Activated CD4-positive, alpha-beta T cell treated with anti-CD3 and anti-CD28 coated beads, Interleukin-2, amount 10 ng/mL, durations not matched to agents 24 days and 14 days (primary cell): ENCODE data around the gene PRR7. TPM values are rescaled to one million over a fixed set of nuclear protein-coding genes. Genes with fewer than 3 reads are reported as not detected.

Experiments used
- DNase-seq: peaks from one replicate; pipeline ENCODE4 v3.0.0; 2022
- H3K27ac Mint-ChIP-seq: one replicate; pipeline ENCODE4 v1.8.0; 2022; ENCODE audit warnings: mild to moderate bottlenecking, mixed read lengths
- H3K27me3 Mint-ChIP-seq: one replicate; pipeline ENCODE4 v1.8.0; 2022; ENCODE audit warnings: mixed read lengths
- H3K36me3 Mint-ChIP-seq: one replicate; pipeline ENCODE4 v1.8.0; 2022; ENCODE audit warnings: low read depth, mild to moderate bottlenecking, mixed read lengths
- H3K4me1 Mint-ChIP-seq: one replicate; pipeline ENCODE4 v1.8.0; 2021; ENCODE audit warnings: mixed read lengths
- H3K4me3 Mint-ChIP-seq: one replicate; pipeline ENCODE4 v1.8.0; 2022; ENCODE audit warnings: mild to moderate bottlenecking, moderate library complexity, mixed read lengths
- H3K9me3 Mint-ChIP-seq: one replicate; pipeline ENCODE4 v1.8.0; 2021; ENCODE audit warnings: mixed read lengths
- intact Hi-C: fragments of 100-400 bp; cut with micrococcal nuclease; formaldehyde crosslinking; loops from one replicate; pipeline ENCODE4 v1.15.1; 2023
- total RNA-seq: library from RNA; stranded (reverse); gene quantifications from 2 replicates; pipeline ENCODE4 v1.2.3, GENCODE V29; 2022

The PRR7 gene
- total RNA-seq, 1 donor from 2014 or later: 13.6 TPM

DNA sequence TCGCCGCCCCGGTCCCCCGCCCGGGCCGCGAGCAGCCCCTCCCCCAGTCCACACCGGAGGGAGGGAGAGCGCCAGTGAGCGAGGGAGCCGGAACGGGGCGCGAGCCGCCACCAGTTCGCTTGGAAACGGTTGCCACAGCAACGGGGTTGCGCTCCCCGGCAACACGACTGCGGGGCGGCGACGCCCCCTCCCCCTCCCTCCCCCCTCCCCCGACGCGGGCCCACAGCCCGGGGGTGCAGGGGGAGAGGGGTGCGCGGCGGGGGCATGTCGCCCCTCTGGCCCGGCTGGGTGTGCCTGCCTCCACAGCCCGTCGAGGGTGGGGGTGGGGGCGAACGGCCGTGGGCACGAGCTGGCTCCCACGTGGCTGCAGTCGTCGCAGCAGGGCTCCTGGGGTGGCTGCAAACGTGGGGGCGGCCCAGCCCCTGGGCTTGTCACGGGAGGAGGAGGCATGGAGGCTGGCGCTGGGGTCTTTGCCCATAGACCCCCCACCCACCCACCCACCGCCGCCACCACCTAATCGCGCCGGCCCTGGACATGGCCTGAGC lies 524 bp downstream of the PRR7 start:
- H3K27ac Mint-ChIP-seq: no peak overlapping the region
- peak overlapping the region; percentile 73 for H3K4me3 Mint-ChIP-seq
- peaks cover 33% of the 10 kb centered on the region for H3K4me1 Mint-ChIP-seq
- DNase-seq: peak; percentile 93
- H3K9me3 Mint-ChIP-seq: no peaks in the 10 kb centered on the region
- intact Hi-C loops: loop anchor here (1.0 kb wide), 1 partner anchor 8 kb away; no protein-coding TSS in a partner anchor
- H3K36me3 Mint-ChIP-seq: peaks cover 5% of the 10 kb centered on the region
- peaks cover 13% of the 10 kb centered on the region for H3K27me3 Mint-ChIP-seq

DNA sequence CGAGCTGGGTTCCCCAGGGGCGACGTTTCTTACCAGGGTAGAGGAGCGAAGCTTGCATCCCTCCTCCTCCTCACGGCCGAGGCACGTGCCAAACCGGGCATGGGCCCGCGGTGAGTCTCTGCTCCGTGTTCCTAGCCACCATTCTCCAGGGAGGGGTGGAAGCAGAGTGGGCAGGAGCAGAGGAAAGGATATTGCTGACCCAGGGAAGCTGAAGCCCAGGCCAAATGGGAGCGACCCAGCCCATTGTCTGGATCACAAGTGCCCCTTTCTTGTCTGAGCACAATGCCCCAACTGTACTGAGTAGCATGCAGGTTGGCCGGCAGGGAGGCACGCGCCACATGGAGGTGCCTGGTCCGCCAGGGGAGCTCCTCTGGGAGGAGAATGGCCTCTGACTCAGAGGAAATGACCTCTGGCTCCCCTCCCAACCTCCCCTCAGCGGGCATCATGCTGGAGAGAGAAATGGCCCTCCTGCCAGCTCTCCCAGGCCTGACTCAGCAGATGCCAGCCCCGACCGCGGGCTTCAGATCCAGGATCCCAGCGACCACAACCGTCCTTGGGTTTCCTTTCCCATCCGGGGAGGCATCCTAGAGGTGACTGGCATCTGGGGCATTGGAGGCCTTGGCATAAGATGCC lies 1.1 kb downstream of the PRR7 start:
- peaks cover 31% of the 10 kb centered on the region for H3K4me1 Mint-ChIP-seq
- peak; percentile 68 for DNase-seq
- peak overlapping the region; percentile 56 for H3K27ac Mint-ChIP-seq
- peak overlapping the region; percentile 73 for H3K4me3 Mint-ChIP-seq
- peaks cover 16% of the 10 kb centered on the region for H3K27me3 Mint-ChIP-seq
- H3K36me3 Mint-ChIP-seq: peaks cover under 1% of the 10 kb centered on the region
- H3K9me3 Mint-ChIP-seq: no peaks in the 10 kb centered on the region
- intact Hi-C loops: loop anchor here (1.0 kb wide), 1 partner anchor 8 kb away; no protein-coding TSS in a partner anchor

DNA sequence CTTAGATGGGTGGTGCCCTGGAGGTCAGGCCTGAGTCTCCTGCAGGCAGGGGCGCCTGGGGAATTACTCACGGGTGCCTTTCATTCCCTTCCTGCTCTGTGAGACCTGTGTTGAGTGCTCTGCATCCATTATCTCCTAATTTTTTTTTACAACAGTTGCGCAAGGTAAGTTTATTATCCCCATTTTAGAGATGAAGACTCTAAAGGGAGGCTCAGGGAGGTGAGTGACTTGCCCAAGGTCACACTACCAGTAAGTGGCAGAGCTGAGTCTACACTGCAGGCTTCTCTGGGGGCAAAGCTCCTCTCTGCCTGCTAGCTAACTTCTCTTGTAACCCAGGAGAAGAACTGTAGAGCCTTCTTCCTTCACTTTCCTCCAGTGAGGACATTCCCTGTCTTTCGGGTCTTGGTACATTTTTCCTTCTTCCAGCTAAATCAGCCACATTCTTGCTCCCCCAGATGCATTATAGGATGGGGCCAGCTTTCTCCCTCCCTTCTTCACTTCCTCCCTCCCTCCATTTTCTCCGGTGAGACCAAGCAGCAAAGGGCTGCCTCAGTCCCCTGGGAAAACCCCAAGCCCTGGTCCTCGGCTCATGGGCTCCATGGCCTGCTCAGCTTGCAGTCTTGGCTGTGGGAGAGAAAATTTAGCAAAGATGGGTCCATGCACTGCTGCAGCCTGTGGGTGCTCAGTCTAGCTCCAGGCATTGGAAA lies 1.8 kb downstream of the PRR7 start:
- no peak for DNase-seq
- Mint-ChIP-seq H3K4me1 (peaks cover 29% of the 10 kb centered on the region), H3K36me3 (no peaks in the 10 kb centered on the region), H3K4me3 (peak overlapping the region; percentile 73), H3K27ac (peak overlapping the region; percentile 58), H3K9me3 (no peaks in the 10 kb centered on the region), H3K27me3 (peaks cover 22% of the 10 kb centered on the region)
- intact Hi-C loops: no loop called here

DNA sequence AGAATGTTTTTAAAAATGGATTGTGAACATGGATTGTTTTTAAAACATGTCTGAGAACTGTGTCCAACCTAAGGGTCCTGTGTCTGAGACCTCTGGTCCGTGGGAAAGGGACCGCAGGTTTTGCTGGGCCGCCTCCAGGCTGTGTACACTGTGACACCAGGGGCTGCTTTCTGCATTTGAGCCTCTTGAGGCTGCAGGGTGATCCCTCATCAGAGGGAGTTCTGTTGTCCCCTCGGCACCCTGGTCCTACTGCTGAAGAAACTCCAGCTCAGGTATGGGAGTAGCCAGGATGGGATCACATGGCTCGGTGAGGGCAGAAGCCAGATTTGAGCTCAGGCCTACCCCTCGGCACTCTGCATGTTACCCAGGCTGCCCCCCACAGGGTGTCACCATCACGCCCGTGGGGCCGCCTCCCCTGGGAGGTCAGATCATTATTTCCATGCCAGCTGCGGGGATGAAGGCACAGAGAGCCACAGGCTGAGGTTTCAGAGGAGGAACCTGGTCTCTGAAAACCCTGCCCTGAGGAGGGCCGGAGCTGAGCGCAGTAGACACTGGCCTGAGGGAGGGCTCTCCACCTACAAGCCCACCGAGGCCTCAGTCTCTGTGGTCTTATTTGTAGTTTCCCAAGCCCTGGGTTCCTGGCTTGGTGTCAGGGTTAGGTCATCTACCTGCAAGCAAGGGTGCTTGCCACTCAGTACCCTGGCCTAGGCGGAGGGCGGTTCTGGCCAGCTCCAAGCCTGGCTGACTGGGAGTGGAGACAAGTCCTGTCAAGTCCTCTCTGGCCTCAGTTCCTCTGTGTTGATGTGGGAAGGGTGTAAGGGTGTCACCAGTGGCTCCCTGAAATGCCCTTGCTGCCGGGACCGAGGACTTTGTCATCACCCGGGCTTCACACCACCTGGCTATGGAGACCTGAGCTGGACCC lies 2.8 kb downstream of the PRR7 start:
- H3K4me3 Mint-ChIP-seq: no peak overlapping the region
- no peaks in the 10 kb centered on the region for H3K9me3 Mint-ChIP-seq
- no peak overlapping the region for H3K27ac Mint-ChIP-seq
- intact Hi-C loops: loop anchor here (10.0 kb wide), 1 partner anchor 335 kb away; no protein-coding TSS in a partner anchor
- no peak for DNase-seq
- peaks cover 30% of the 10 kb centered on the region for H3K4me1 Mint-ChIP-seq
- H3K36me3 Mint-ChIP-seq: no peaks in the 10 kb centered on the region
- H3K27me3 Mint-ChIP-seq: peaks cover 27% of the 10 kb centered on the region

DNA sequence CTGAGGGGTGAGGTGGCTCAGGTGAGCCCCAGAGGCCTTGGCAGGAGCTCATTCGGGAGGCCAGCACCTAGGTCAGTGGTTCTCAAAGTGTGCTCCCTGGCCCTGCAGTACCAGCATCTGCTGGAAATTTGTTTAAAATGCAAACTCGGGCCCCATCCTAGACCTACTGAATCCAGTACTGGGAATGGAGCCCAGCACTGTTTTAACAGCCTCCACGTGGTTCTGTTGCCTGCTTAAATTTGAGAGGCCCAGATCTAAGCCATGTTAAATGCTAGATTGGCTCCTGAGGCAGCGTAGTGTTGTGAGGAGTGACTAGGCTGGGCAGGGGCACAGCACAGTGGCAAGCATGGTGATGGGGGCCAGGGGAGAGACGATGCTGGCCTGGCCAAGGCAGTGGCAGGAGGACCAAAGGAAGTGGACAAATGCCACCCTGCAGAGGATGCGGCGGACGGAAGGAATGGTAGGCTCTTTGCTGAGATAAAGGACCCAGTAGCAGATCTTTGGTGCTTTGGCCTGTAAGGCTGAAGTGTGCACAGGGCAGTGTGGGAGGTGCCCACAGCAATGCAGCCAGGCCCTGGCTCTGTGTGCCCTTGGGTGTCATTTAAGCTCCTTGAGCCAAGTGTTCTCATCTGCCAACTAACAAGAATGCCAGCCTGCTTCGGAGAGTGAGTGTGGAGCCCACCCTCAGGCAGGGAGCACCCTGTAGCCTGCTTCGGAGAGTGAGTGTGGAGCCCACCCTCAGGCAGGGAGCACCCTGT lies 4.2 kb downstream of the PRR7 start:
- Mint-ChIP-seq H3K4me1 (peaks cover 15% of the 10 kb centered on the region), H3K27ac (no peak overlapping the region), H3K27me3 (peaks cover 27% of the 10 kb centered on the region), H3K4me3 (no peak overlapping the region), H3K9me3 (no peaks in the 10 kb centered on the region), H3K36me3 (no peaks in the 10 kb centered on the region)
- intact Hi-C loops: loop anchor here (10.0 kb wide), 1 partner anchor 336 kb away; no protein-coding TSS in a partner anchor
- DNase-seq: no peak

DNA sequence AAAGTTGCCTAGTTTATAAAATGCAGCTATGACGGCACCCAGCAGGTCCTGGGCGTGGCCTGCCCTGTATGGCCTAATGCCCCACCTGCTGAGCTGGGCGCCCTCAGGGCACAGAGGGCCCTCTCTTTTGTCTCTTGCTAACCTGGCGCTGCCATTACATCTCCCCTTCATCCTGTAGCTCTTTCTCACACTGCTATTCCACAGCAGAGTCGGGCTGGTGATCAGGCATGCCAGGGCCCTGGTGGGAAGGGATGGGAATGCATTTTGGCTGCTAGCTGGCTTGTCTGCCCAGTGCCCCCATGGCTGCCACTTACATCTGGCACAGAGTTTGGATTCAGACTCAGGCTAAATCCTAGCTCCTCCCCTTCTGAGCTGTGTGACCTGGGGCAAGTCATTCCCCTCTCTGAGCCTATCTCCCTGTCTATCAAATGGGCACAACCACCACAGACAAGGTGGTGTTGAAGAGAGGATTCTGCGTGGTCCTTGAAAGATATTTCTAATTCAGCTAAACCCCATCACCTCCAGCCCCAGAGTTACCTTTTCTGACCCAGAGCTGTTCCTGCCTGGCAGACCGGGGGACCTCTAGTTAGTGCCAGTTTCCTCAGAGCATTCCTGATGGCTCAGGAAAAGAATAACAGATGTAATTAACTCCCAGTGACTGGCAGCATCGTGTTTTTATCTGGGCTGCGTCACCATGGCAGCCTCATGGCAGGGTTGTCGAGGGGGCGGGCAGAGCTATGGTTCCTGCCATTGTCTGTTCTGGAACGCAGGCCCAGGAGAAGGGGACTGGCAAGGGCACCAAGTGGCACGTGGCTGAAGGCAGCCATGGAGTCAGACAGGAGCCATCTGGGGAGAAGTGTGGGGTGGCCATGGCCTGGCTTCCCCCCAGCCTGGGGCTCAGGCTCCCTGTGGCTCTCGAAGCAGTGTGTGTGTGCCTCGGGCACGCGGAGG lies 6.3 kb downstream of the PRR7 start:
- H3K27ac Mint-ChIP-seq: peak overlapping the region; percentile 4
- peak overlapping the region; percentile 12 for H3K4me3 Mint-ChIP-seq
- DNase-seq: no peak
- peaks cover 16% of the 10 kb centered on the region for H3K4me1 Mint-ChIP-seq
- intact Hi-C loops: loop anchor here (10.0 kb wide), 1 partner anchor 338 kb away; no protein-coding TSS in a partner anchor
- H3K27me3 Mint-ChIP-seq: peaks cover 25% of the 10 kb centered on the region
- no peaks in the 10 kb centered on the region for H3K9me3 Mint-ChIP-seq
- H3K36me3 Mint-ChIP-seq: peaks cover 2% of the 10 kb centered on the region

DNA sequence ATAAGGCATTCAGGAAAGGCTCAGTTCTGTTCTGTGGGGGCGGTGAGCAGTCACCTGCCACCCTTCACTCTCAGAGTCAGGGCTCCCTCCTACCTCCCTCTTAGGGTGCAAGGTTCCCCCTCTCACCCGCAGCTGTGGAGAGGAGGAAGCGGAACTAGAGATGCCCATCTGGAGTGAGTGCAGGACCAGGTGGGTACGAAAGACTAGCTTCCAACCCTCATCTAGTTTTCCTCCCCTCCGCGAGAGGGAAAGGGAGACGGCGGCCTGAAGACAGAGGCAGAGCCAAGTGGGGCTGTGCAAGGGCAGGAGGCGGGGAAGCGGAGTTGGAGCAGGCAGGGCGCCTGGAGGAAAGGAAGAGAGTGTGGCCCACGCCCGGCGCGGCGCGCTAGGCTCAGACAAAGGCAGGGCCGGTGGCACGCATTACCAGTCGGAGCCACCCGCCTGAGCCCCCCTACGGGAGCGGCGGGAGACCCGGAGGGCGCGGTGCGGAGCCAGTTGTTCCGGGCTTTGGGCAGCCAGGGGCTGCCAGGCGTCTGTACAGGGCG lies 7.3 kb downstream of the PRR7 start:
- Mint-ChIP-seq H3K27ac (peak overlapping the region; percentile 75), H3K27me3 (peaks cover 18% of the 10 kb centered on the region), H3K36me3 (peaks cover 2% of the 10 kb centered on the region), H3K4me3 (peak overlapping the region; percentile 83), H3K4me1 (peaks cover 10% of the 10 kb centered on the region), H3K9me3 (no peaks in the 10 kb centered on the region)
- intact Hi-C loops: loop anchor here (2.0 to 10.0 kb wide), 3 partner anchors 43 to 339 kb away; partner anchors contain the start of gene PDLIM7
- no peak for DNase-seq

DNA sequence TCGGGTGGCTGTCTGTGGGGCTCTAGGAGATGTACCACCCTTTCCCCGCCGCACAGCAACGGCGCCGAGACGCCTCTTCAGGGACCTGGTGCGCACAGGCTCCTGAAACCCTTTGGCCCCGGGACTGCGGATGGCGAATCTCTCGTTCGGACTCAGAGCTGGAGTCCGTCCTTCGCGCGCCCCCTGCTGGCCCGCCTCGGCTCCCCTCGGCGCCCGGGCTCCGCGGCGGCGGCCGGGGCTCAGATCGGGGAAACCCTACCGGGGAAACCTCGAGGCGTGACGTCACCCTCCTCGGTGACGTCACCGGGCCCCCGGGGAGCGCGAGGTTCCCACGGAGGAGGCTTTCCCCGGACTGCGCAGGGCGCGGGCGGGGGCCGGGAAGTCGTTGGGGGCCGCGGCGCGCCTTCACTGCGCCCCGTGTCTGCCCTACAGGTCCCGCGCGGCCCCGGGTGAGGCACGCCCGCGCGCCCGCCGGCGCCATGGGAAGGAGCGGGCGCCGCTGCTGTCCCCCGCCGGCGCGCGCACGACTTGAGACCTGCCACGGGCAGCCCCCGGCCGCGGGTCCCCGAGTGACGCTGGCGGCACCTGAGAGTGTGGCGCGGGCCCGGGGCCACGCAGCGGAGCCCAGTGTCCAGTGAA lies 7.9 kb downstream of the PRR7 start:
- peak overlapping the region; percentile 85 for H3K4me3 Mint-ChIP-seq
- no peak overlapping the region for H3K27ac Mint-ChIP-seq
- peaks cover 10% of the 10 kb centered on the region for H3K4me1 Mint-ChIP-seq
- intact Hi-C loops: loop anchor here (1.0 to 10.0 kb wide), 5 partner anchors 7 to 340 kb away; partner anchors contain the start of genes GRK6 and PDLIM7
- peak; percentile 98 for DNase-seq
- H3K36me3 Mint-ChIP-seq: peaks cover 2% of the 10 kb centered on the region
- peaks cover 18% of the 10 kb centered on the region for H3K27me3 Mint-ChIP-seq
- no peaks in the 10 kb centered on the region for H3K9me3 Mint-ChIP-seq

DNA sequence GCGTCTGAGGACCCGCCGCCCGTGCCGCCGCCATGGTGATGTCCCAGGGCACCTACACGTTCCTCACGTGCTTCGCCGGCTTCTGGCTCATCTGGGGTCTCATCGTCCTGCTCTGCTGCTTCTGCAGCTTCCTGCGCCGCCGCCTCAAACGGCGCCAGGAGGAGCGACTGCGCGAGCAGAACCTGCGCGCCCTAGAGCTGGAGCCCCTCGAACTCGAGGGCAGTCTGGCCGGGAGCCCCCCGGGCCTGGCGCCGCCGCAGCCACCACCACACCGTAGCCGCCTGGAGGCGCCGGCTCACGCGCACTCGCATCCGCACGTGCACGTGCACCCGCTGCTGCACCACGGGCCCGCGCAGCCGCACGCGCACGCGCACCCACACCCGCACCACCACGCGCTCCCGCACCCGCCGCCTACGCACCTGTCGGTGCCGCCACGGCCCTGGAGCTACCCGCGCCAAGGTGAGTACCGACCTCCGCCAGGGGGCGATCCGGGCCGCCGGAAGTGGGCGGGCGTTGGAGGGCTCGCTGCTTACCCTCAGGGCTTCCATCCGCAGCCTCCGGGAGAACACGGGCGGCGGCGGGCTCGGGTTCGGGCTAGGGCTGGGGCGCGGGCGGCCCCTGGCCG lies 8.5 kb downstream of the PRR7 start:
- H3K27ac Mint-ChIP-seq: no peak overlapping the region
- H3K36me3 Mint-ChIP-seq: peaks cover 2% of the 10 kb centered on the region
- no peaks in the 10 kb centered on the region for H3K9me3 Mint-ChIP-seq
- H3K27me3 Mint-ChIP-seq: peaks cover 18% of the 10 kb centered on the region
- intact Hi-C loops: loop anchor here (1.0 to 10.0 kb wide), 5 partner anchors 8 to 340 kb away; partner anchors contain the start of genes GRK6 and PDLIM7
- peak; percentile 97 for DNase-seq
- H3K4me3 Mint-ChIP-seq: peak overlapping the region; percentile 85
- peaks cover 10% of the 10 kb centered on the region for H3K4me1 Mint-ChIP-seq

DNA sequence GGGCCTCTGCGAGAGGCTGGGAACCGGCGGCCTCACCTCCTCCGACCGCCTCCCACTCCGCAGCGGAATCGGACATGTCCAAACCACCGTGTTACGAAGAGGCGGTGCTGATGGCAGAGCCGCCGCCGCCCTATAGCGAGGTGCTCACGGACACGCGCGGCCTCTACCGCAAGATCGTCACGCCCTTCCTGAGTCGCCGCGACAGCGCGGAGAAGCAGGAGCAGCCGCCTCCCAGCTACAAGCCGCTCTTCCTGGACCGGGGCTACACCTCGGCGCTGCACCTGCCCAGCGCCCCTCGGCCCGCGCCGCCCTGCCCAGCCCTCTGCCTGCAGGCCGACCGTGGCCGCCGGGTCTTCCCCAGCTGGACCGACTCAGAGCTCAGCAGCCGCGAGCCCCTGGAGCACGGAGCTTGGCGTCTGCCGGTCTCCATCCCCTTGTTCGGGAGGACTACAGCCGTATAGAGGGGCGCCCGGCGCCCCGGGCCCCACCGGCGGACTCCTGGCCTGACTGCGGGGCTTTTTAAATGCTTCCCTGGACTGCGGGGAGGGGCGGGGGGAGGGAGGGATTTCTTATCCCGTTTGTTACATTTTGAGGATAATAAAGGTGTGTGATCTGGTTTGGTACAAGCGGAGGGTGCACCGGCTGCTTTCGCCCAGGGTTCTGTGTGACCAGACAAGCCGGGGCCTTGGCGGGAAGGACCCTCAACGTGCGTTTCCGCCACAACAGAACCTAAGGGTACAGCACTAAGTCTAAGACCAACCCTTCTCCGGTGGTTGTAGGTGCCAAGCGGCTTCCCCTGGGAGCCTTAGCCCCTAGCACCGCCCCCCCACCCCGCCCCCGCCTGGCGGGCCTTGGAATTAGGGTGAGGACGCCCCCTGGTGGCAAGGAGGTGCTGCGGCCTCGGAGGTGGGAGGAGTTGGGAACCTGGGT lies 9.3 kb downstream of the PRR7 start:
- Mint-ChIP-seq H3K27ac (peak overlapping the region; percentile 83), H3K4me1 (peaks cover 10% of the 10 kb centered on the region), H3K27me3 (peaks cover 18% of the 10 kb centered on the region)

More for the DNA sequence above, 9.3 kb downstream of the PRR7 start:
- intact Hi-C loops: loop anchor here (1.0 to 10.0 kb wide), 8 partner anchors 9 to 341 kb away; partner anchors contain the start of genes DBN1, GRK6 and PDLIM7
- Mint-ChIP-seq H3K9me3 (no peaks in the 10 kb centered on the region), H3K4me3 (peak overlapping the region; percentile 85), H3K36me3 (peaks cover 2% of the 10 kb centered on the region)
- peak; percentile 96 for DNase-seq
